Astrocyte (in vitro differentiated cells and primary cell): ENCODE data around the gene ZNF783.

ENCODE experiments used
- EZH2 ChIP-seq: IDR thresholded peaks from 2 replicates; pipeline ENCODE4 v1.6.1; 2012; ENCODE audit warnings: mild to moderate bottlenecking, low read length, inconsistent platforms; ENCODE audit not compliant: insufficient read depth
- TF ChIP-seq, protein P1 (sequence below): IDR thresholded peaks from 2 replicates; pipeline ENCODE4 v1.5.1; 2011; ENCODE audit warnings: low read depth, mild to moderate bottlenecking, inconsistent platforms, low read length, moderate library complexity; ENCODE audit not compliant: insufficient read depth

DNA sequence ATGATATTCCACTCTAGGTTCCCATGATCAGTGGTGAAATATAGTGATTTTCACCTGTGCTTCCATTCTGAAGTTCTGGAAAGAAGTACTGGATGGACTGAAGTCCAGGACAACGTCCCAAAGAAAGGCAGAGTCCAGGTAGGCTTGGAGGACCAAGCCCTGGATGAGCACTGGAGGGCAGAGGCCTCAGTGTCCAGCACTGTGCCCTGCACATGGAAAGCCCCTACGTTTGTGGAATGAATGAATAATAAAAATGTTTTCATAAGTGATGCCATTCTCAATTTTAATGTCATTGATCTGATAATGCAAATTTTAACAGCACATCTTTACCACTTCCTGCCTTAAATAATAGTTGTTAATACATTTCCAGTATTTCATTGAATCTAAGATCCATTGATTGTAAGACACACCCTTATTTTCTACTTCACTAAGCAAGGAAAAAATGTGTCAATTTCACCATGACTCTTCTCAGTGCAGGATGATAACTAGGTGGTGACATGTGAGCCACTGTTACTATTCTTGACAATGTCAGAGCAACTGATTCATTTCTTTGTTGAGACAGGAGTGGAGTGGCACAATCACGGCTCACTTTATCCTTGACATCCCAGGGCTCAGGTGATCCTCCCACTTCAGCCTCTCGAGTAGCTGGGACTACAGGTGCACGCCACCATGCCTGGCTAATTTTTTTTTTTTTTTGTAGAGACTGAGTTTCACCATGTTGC is 35.2 kb downstream of the ZNF783 start:
- no peak for TF ChIP-seq EZH2
- TF ChIP-seq, protein P1, sequence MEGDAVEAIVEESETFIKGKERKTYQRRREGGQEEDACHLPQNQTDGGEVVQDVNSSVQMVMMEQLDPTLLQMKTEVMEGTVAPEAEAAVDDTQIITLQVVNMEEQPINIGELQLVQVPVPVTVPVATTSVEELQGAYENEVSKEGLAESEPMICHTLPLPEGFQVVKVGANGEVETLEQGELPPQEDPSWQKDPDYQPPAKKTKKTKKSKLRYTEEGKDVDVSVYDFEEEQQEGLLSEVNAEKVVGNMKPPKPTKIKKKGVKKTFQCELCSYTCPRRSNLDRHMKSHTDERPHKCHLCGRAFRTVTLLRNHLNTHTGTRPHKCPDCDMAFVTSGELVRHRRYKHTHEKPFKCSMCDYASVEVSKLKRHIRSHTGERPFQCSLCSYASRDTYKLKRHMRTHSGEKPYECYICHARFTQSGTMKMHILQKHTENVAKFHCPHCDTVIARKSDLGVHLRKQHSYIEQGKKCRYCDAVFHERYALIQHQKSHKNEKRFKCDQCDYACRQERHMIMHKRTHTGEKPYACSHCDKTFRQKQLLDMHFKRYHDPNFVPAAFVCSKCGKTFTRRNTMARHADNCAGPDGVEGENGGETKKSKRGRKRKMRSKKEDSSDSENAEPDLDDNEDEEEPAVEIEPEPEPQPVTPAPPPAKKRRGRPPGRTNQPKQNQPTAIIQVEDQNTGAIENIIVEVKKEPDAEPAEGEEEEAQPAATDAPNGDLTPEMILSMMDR: no peak
